SKM-1 (cell line): ENCODE results near the gene DLL4.
"Not testable (repeated sequence)": the region's sequence is repeated elsewhere in the genome, so short reads cannot be mapped to it uniquely, and the experiment has no call there.

Experiments used
- DNase-seq: peaks from one replicate; lab custom pipeline; 2025; ENCODE audit not compliant: unreplicated experiment; lab: John Stamatoyannopoulos, UW

Gene DLL4

DNA sequence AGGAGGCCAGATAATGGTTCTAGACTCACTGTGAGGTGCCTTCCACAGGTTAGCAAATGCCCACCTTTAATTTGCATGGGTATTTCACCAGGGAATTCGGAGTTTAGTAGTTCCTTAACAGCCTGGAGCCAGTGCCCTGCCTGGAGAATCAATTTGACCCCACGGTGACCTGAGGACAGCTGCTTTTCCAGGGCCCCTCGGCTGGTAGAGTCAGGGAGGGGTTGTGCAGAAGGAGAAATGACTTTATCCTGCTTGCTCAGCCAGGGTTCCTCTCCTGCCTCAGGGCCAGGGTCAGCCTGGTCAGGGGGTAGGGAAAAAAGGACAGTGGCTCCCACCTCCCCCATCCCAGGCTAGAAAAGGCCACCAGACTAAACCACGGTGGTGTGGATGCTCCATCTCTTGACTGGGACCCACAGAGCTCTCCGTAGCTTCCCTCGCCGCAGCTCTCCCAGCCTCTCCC, 12.0 kb downstream of the DLL4 start:
- DNase-seq, result no peak

- peak; percentile 60 for DNase-seq
Observed at GRCh38 chr15:40941528-40942336, 12.6 kb downstream of the DLL4 start.

GRCh38 chr15:40942337-40942854, 13.3 kb downstream of the DLL4 start:
- DNase-seq, result no peak

- DNase-seq, result no peak
Observed at GRCh38 chr15:40942878-40943277, 13.7 kb downstream of the DLL4 start.

DNA sequence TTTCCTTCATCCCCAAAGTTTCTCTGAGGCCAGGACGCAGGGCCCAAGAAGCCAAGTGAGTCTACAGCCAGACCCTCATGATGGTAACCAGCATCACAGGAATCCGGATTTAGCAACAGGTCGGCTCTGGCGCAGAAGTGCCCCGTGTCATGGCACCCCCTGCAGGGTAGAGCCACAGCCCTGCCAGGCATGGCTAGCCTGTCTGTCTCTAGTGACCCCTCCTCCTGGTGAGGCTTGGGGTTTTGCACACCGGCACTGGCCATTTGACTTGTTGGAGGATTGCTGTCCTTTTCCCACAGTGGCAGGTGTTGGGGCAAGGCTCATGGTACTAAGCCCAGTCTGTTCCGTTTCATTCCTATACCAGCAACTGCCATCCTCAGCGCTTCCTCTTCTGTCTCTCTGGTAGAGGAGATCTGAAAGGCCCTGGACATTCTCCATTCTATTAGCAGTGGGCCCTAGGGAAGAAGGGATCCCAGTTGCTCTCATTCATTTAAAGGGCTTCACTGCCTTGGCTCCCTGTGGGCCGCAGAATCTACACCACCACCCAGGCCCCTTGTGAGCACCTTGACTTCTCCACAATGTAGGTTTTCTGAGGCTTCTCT, 14.7 kb downstream of the DLL4 start:
- DNase-seq, result no peak

DNA sequence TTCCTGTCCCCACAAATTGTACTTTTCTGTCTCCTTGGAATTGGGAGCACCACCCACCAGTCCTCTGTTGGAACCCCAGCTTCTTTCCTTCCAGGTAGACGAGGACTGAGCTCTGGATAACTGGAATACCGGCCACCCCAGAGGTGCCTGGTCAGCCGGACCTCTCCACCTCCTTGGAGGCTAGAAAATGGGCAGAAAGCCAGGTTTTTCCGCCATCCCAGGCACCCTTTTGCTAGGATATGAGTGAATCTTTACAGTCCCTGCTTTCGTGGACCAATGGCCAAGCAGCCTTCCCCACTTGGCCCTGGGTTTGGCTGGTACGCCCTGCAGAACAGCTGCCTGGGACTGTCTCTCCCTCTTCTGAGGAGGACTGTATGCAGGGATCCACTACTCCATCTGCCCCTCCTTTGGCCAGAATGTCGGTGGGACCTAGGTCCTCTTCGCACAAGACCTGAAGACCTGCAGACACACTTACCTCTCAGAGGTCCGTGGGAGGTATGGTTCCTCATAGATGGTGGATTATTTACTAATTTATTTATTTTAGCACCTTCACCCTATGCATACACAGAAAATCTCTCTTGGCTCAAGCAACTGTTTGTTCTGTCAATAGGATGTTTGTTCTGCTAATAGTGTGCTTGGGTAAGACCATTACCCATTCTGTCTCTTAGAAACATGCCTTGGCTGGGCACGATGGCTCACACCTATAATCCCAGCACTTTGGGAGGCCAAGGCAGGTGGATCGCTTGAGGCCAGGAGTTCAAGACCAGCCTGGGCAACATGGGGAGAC, 15.6 kb downstream of the DLL4 start:
- no peak for DNase-seq

- no peak for DNase-seq
Observed at GRCh38 chr15:40948706-40949473, 19.8 kb downstream of the DLL4 start.

GRCh38 chr15:40949756-40950207, 20.6 kb downstream of the DLL4 start:
- DNase-seq, result no peak

GRCh38 chr15:40951764-40952163, 22.6 kb downstream of the DLL4 start:
- DNase-seq, result no peak

DNA sequence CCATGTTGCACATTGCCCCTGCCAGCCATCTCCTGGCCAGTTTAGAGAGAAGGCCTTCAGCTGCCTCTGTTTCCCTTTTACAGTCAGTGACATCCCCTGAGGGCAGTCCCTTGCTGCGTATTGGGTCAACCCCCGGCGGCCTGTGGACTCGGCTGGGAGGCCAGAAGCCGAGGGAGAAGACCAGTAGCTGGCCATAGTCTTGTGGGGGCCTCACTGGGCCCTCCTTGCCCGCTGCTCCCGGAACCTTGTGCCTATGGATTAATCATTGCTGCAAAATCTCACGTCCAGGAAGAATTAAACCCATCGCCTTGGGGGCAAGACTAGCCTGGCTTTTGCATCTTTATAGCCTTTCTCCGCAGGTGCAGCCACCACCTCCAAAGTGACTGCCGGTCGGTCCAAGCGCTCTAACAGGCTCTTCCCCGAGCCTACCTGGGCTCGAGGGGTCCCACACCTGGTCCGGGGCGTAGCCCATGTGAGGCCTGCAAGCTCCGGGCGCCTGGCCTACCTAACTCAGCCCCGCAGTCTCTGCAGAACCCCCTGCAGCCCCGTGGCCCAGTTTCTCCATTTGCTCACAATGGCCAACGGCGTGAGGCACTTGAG, 23.3 kb downstream of the DLL4 start:
- no peak for DNase-seq

GRCh38 chr15:40952901-40953712, 24.0 kb downstream of the DLL4 start, which contains the start of gene CHAC1:
CHAC1 (plus strand) TSS chr15:40953471; CDS start chr15:40953584, 113 bp downstream.
- DNase-seq, result peak; percentile 82

GRCh38 chr15:40953713-40954074, 24.6 kb downstream of the DLL4 start:
- DNase-seq, result no peak

- DNase-seq, result not testable (repeated sequence)
Observed at GRCh38 chr15:40954158-40954848, 25.2 kb downstream of the DLL4 start.

GRCh38 chr15:40955141-40955903, 26.2 kb downstream of the DLL4 start:
- no peak for DNase-seq

GRCh38 chr15:40955930-40956540, 26.9 kb downstream of the DLL4 start:
- no peak for DNase-seq

- DNase-seq, result no peak
Observed at GRCh38 chr15:40956541-40956982, 27.4 kb downstream of the DLL4 start.

DNA sequence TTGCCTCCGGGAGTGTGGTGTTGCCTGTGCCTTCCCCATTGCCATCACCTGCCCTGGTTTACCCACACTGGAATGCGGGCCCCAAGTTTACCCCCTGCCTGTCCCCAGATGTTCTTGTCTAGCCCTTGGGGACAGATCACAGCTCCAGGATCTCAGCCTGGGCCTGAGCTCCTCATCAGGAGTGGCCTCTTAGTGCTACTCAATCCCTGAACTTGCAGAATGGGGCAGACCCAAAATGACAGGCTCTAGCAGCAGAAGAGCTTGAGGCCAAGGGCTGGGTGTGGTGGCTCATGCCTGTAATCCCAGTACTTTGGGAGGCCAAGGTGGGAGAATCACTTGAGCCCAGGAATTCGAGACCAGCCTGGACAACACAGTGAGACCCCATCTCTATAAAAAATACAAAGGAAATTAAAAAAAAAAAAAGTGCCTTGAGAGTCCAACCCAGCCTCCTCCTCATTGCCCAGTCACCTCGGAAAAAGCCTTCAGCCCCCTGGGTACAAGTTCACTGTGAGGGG, 28.0 kb downstream of the DLL4 start:
- no peak for DNase-seq
